Natural killer cell (primary cell): Measurements from ENCODE around the gene TSPYL4. TPM values are rescaled to one million over a fixed set of nuclear protein-coding genes. Genes with fewer than 3 reads are reported as not detected.

Source experiments
- ATAC-seq, 3 donors: fragments of 150-1000 bp in 2 of 3; fragments of 200-7000 bp in 1 of 3; cut with Tn5 transposase; 1 replicate in 1 of 3; 2 replicates in 2 of 3; pipeline ENCODE4 v1.10.0; 2021; ENCODE audit warnings: mild to moderate bottlenecking in 2 of 3, moderate library complexity in 2 of 3
- DNase-seq, 2 donors: peaks; one replicate each; pipeline versions ENCODE4 v3.0.0 to v3.0.0-alpha.2; 2013 to 2021; ENCODE audit warnings: mixed read lengths in 1 of 2
- H3K27ac ChIP-seq: one replicate; pipeline ENCODE4 v1.5.1; 2013; ENCODE audit warnings: mild to moderate bottlenecking, low read length
- H3K27me3 ChIP-seq: one replicate; pipeline ENCODE4 v1.6.1; 2013; ENCODE audit warnings: low read length; ENCODE audit not compliant: control insufficient read depth, insufficient read depth
- H3K36me3 ChIP-seq: one replicate; pipeline ENCODE4 v1.6.1; 2013; ENCODE audit warnings: low read length; ENCODE audit not compliant: control insufficient read depth, insufficient read depth
- H3K4me1 ChIP-seq: one replicate; pipeline ENCODE4 v1.6.1; 2013; ENCODE audit warnings: low read length; ENCODE audit not compliant: control insufficient read depth, insufficient read depth
- H3K4me3 ChIP-seq: one replicate; pipeline ENCODE4 v1.5.1; 2013; ENCODE audit warnings: low read length
- H3K9me3 ChIP-seq: one replicate; pipeline ENCODE4 v1.6.1; 2013; ENCODE audit warnings: low read length; ENCODE audit not compliant: control insufficient read depth, insufficient read depth
- H3K27ac Mint-ChIP-seq, 2 donors: one replicate each; pipeline ENCODE4 v1.8.0; 2022; ENCODE audit warnings: mild to moderate bottlenecking in 2 of 2, mixed read lengths in 2 of 2, moderate library complexity in 1 of 2
- H3K27me3 Mint-ChIP-seq, 2 donors: one replicate each; pipeline ENCODE4 v1.8.0; 2022; ENCODE audit warnings: low read depth in 2 of 2, mixed read lengths in 2 of 2
- H3K36me3 Mint-ChIP-seq: one replicate; pipeline ENCODE4 v1.8.0; 2022; ENCODE audit warnings: mixed read lengths
- H3K4me1 Mint-ChIP-seq, 2 donors: one replicate each; pipeline ENCODE4 v1.8.0; 2022; ENCODE audit warnings: mixed read lengths in 2 of 2
- H3K4me3 Mint-ChIP-seq: one replicate; pipeline ENCODE4 v1.8.0; 2022; ENCODE audit warnings: mild to moderate bottlenecking, moderate library complexity, mixed read lengths
- H3K9me3 Mint-ChIP-seq, 2 donors: one replicate each; pipeline ENCODE4 v1.8.0; 2022; ENCODE audit warnings: mixed read lengths in 2 of 2
- CTCF ChIP-seq: fragments of 200-600 bp; IDR thresholded peaks from one replicate; pipeline ENCODE4 v1.8.0; 2022; ENCODE audit warnings: antibody characterized with exemption
- WGBS: methylation state at CpG from one replicate; pipeline ENCODE4 v1.1.7; 2013; ENCODE audit warnings: missing lambda C conversion rate; ENCODE audit not compliant: insufficient coverage; 5-methylcytosine and 5-hydroxymethylcytosine counted together
- intact Hi-C: fragments of 100-400 bp; cut with micrococcal nuclease; formaldehyde crosslinking; loops from one replicate; pipeline ENCODE4 v1.14.2; 2022
- total RNA-seq, 4 donors: library from RNA; stranded (reverse); fragments of 120-200 nt in 1 of 4; gene quantifications; one replicate each; pipeline versions ENCODE4 v1.2.3 to v1.2.4, GENCODE V29; 2013 to 2022

The TSPYL4 gene
- 10 to 100 TPM; 21.5 to 36.8 (median 26.5) TPM for total RNA-seq
- 22.6 TPM for total RNA-seq (2013)

GRCh38 chr6:116253505-116254296 is at the start of gene TSPYL4:
TSS of gene TSPYL4 (minus strand) at chr6:116254075. CDS start at chr6:116254008, 67 bp downstream.
- peak within 1 kb of the TSS; percentile 91 for H3K27ac ChIP-seq
- under 1% methylated on average over 53 of the region's 53 CpGs for WGBS
- peaks cover 21% of the 10 kb centered on the region for H3K4me1 ChIP-seq
- H3K36me3 ChIP-seq = no peaks in the 10 kb centered on the region
- H3K9me3 Mint-ChIP-seq = no peaks in the 10 kb centered on the region
- H3K27me3 Mint-ChIP-seq = no peaks in the 10 kb centered on the region
- no peaks in the 10 kb centered on the region for H3K9me3 ChIP-seq
- DNase-seq (peak; percentile 88 to 98), ATAC-seq (peak; percentile 97 to 99 (median 97))
- H3K36me3 Mint-ChIP-seq = no peaks in the 10 kb centered on the region
- H3K4me3 Mint-ChIP-seq = no peak within 1 kb of the TSS
- peak within 1 kb of the TSS; percentile 94 for H3K4me3 ChIP-seq
- H3K27ac Mint-ChIP-seq = no peak within 1 kb of the TSS
- no peaks in the 10 kb centered on the region for H3K27me3 ChIP-seq
- intact Hi-C loops = loop anchor here (1.0 kb wide), 2 partner anchors 26 to 318 kb away; partner anchors contain the start of genes RWDD1 and TSPYL1
- TF ChIP-seq CTCF = no peak
- H3K4me1 Mint-ChIP-seq = no peaks in the 10 kb centered on the region

DNA sequence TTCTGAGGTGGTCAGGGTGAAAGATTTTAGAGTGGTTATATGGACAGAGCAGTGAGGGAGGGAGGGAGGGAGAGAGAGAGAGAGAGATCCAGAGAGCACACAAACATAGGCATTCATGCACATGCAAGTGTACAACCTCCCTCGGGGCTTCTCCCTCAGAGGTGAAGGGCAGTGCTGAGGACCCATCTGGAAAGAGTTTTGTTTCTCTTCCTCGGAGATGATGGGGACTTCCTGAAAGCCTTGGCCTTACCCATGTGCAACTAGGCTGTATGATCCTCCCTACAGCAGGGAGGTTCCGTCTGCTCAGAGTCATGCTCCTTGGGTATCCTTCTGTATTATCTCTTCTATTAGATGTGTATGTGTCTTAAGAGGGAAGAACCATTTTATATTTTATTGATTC is 47.2 kb upstream of the TSPYL4 start:
- Mint-ChIP-seq H3K36me3 (no peaks in the 10 kb centered on the region), H3K27me3 (no peaks in the 10 kb centered on the region), H3K4me3 (no peak overlapping the region), H3K9me3 (peaks cover 3 to 4% of the 10 kb centered on the region in 2 donors), H3K27ac (no peak overlapping the region), H3K4me1 (no peaks in the 10 kb centered on the region)
- no peaks in the 10 kb centered on the region for H3K9me3 ChIP-seq
- no peak overlapping the region for H3K27ac ChIP-seq
- no peak for DNase-seq
- no peak overlapping the region for H3K4me3 ChIP-seq
- intact Hi-C loops = no loop called here
- H3K4me1 ChIP-seq = no peaks in the 10 kb centered on the region
- TF ChIP-seq CTCF = no peak
- no peaks in the 10 kb centered on the region for H3K27me3 ChIP-seq
- H3K36me3 ChIP-seq = no peaks in the 10 kb centered on the region
- 92% methylated on average over 2 of the region's 3 CpGs for WGBS
- ATAC-seq = no peak

DNA sequence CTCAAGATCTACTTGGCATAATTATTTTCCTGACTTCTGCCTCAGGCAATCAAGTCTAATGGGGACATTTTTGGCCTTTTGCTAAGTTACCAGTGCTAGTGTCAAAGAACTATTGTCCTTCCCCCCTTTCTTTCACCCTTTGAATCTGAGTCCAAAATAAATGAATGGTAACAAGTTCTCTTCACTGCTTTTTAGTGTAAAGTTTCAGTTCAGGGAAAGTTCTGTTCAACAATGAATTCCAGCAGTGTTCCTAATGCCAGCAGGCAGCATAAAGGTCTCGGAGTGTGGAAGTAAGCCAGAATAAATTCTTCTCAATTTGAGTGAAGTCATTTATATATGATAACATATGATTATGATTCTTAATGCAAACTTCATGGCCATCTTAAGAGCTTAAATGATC is 46.7 kb upstream of the TSPYL4 start:
- Histone ChIP-seq H3K36me3 (no peaks in the 10 kb centered on the region), H3K4me1 (no peaks in the 10 kb centered on the region), H3K27me3 (no peaks in the 10 kb centered on the region), H3K9me3 (no peaks in the 10 kb centered on the region), H3K27ac (no peak overlapping the region), H3K4me3 (no peak overlapping the region)
- no peaks in the 10 kb centered on the region for H3K36me3 Mint-ChIP-seq
- H3K9me3 Mint-ChIP-seq = peaks cover 3 to 4% of the 10 kb centered on the region in 2 donors
- no peak overlapping the region for H3K4me3 Mint-ChIP-seq
- intact Hi-C loops = no loop called here
- ATAC-seq (no peak), DNase-seq (no peak)
- no peak for TF ChIP-seq CTCF
- no peak overlapping the region for H3K27ac Mint-ChIP-seq
- no peaks in the 10 kb centered on the region for H3K27me3 Mint-ChIP-seq
- WGBS = no CpG with 5 or more reads among the region's 1 CpG
- H3K4me1 Mint-ChIP-seq = no peaks in the 10 kb centered on the region

- no peak overlapping the region for H3K4me3 ChIP-seq
- TF ChIP-seq CTCF = no peak
- H3K27me3 Mint-ChIP-seq = no peaks in the 10 kb centered on the region
- H3K27me3 ChIP-seq = no peaks in the 10 kb centered on the region
- no peak overlapping the region for H3K27ac ChIP-seq
- H3K27ac Mint-ChIP-seq = no peak overlapping the region
- DNase-seq (no peak), ATAC-seq (no peak)
- H3K4me1 ChIP-seq = no peaks in the 10 kb centered on the region
- no peaks in the 10 kb centered on the region for H3K36me3 Mint-ChIP-seq
- peaks cover 3 to 4% of the 10 kb centered on the region in 2 donors for H3K9me3 Mint-ChIP-seq
- H3K36me3 ChIP-seq = no peaks in the 10 kb centered on the region
- no peak overlapping the region for H3K4me3 Mint-ChIP-seq
- intact Hi-C loops = no loop called here
- no peaks in the 10 kb centered on the region for H3K9me3 ChIP-seq
- no peaks in the 10 kb centered on the region for H3K4me1 Mint-ChIP-seq
Measured at GRCh38 chr6:116298973-116299372, 45.1 kb upstream of the TSPYL4 start.
